Measurements from ENCODE around the gene CDON. TPM values are rescaled to one million over a fixed set of nuclear protein-coding genes. Genes with fewer than 3 reads are reported as not detected.

Gene CDON, protein sequence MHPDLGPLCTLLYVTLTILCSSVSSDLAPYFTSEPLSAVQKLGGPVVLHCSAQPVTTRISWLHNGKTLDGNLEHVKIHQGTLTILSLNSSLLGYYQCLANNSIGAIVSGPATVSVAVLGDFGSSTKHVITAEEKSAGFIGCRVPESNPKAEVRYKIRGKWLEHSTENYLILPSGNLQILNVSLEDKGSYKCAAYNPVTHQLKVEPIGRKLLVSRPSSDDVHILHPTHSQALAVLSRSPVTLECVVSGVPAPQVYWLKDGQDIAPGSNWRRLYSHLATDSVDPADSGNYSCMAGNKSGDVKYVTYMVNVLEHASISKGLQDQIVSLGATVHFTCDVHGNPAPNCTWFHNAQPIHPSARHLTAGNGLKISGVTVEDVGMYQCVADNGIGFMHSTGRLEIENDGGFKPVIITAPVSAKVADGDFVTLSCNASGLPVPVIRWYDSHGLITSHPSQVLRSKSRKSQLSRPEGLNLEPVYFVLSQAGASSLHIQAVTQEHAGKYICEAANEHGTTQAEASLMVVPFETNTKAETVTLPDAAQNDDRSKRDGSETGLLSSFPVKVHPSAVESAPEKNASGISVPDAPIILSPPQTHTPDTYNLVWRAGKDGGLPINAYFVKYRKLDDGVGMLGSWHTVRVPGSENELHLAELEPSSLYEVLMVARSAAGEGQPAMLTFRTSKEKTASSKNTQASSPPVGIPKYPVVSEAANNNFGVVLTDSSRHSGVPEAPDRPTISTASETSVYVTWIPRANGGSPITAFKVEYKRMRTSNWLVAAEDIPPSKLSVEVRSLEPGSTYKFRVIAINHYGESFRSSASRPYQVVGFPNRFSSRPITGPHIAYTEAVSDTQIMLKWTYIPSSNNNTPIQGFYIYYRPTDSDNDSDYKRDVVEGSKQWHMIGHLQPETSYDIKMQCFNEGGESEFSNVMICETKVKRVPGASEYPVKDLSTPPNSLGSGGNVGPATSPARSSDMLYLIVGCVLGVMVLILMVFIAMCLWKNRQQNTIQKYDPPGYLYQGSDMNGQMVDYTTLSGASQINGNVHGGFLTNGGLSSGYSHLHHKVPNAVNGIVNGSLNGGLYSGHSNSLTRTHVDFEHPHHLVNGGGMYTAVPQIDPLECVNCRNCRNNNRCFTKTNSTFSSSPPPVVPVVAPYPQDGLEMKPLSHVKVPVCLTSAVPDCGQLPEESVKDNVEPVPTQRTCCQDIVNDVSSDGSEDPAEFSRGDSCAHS (N-terminal part only)
- polyA plus RNA-seq (2011; rRNA removed): 5.6 and 7.8 TPM in 2 replicates
- 1.2 and 1.6 TPM in 2 replicates for polyA plus RNA-seq (2012; cell fraction: cytosol; rRNA removed)
- 1.7 and 2.8 TPM in 2 replicates for polyA plus RNA-seq (2012; cell fraction: nucleus; rRNA removed)
- 1.3 to 1.9 TPM (median 1.7 TPM) in 3 replicates for polyA plus RNA-seq (2017; fragmentation: RNase III; extraction: RNeasy Plus Mini Kit Qiagen cat#74134 plus additional on column Dnase treatment)
- polyA minus RNA-seq (2011; rRNA and poly(A)+ RNA removed): 9.6 and 12.2 TPM in 2 replicates

DNA sequence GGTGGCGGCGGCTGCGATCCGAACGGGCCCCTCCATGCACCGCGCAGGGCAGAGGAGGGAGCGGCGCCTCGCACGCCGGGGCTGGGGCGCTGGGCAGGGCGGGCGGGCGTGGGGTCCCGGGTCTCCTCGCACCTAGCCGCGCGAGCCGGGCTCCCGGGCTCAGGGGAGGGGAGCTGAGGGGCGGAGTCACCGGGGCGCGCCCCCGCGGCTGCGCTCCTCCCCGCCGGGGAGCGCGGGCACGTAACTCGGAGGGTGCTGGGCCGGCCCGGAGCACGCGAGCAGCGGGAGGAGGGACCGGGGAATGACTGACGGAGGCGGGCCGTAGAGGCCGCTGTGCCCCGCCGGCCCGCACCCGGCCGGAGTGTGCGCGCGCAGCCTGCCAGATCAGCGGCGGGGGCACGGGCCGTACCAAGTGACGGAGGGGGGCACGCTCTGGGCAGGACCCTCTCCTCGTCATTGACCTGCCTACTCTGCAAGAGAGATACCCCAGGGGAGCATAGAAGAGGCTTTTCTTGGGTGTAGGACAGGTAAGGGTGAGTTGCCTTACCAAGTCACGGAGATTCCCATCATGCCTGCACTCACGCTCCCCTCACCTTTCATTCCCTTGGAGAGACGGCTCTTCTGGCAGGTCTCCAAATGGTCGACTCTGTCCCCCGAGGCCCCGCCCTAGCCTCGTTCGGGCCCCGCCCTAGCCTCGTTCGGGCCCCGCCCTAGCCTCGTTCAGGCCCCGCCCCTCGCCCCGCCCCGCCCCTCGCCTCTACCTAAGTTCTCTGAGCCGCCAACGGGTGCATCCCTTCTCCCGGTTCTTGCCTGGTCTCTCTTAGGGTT, at the start of gene CDON:
CDON (minus strand) TSS at position 188 of the 828 bp plus-strand sequence. CDS start 39,390 bp downstream, outside the sequence.
- FAIRE-seq (no peak), DNase-seq (ENCODE audit: low read depth in 1 of 2, low spot score in 1 of 2) (peak; percentile 90 to 95), ATAC-seq (peak; percentile 92 to 96)
- Histone ChIP-seq H3K9me3 (no peaks in the 10 kb centered on the region), H3K4me1 (peaks cover 16% of the 10 kb centered on the region), H3K4me2 (peak within 1 kb of the TSS; percentile 100), H3K4me3 (peak within 1 kb of the TSS; percentile 87), H3K27ac (peak within 1 kb of the TSS; percentile 92)
- ChIA-PET CTCF (interaction anchor here (1.2 to 2.7 kb wide), 8 partner anchors 16 to 139 kb away, joined by 3 to 26 read pairs (median 6); no protein-coding TSS in a partner anchor), POLR2A (interaction anchor here (0.6 kb wide), 1 partner anchor 136 kb away, joined by 4 read pairs; no protein-coding TSS in a partner anchor)
- WGBS (ENCODE audit: missing lambda C conversion rate): 0% methylated on average over 7 of the region's 82 CpGs
- TF ChIP-seq, protein P1, sequence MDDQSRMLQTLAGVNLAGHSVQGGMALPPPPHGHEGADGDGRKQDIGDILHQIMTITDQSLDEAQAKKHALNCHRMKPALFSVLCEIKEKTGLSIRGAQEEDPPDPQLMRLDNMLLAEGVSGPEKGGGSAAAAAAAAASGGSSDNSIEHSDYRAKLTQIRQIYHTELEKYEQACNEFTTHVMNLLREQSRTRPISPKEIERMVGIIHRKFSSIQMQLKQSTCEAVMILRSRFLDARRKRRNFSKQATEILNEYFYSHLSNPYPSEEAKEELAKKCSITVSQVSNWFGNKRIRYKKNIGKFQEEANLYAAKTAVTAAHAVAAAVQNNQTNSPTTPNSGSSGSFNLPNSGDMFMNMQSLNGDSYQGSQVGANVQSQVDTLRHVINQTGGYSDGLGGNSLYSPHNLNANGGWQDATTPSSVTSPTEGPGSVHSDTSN (IDR thresholded peaks at IDR 0.05): no peak
- TF ChIP-seq RAD21 (conservative IDR thresholded peaks at IDR 0.05 in 1 of 2, IDR thresholded peaks at IDR 0.05 in 1 of 2) (0 out of 5 replicates have a peak, but pooled peaks of 1 of the 2 experiments have one; percentile 12), JUN (IDR thresholded peaks at IDR 0.05) (peak in 1 of 2 experiments; percentile 38; a peak in 1 of 5 replicates), BHLHE40 (IDR thresholded peaks at IDR 0.05; ENCODE audit: low read depth, low read length) (peak; percentile 65), GATA3 (IDR thresholded peaks at IDR 0.05; ENCODE audit: borderline replicate concordance) (peak; percentile 80), CBX2 (IDR thresholded peaks at IDR 0.05; ENCODE audit: borderline replicate concordance, low read depth) (no peak)
- TF ChIP-seq, protein P2, sequence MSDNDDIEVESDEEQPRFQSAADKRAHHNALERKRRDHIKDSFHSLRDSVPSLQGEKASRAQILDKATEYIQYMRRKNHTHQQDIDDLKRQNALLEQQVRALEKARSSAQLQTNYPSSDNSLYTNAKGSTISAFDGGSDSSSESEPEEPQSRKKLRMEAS (IDR thresholded peaks at IDR 0.05): peak; percentile 53; the same call in 1 of the 2 replicates
- TF ChIP-seq, protein P3, sequence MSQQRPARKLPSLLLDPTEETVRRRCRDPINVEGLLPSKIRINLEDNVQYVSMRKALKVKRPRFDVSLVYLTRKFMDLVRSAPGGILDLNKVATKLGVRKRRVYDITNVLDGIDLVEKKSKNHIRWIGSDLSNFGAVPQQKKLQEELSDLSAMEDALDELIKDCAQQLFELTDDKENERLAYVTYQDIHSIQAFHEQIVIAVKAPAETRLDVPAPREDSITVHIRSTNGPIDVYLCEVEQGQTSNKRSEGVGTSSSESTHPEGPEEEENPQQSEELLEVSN (IDR thresholded peaks at IDR 0.05; ENCODE audit: borderline replicate concordance, low read depth): 0 out of 2 replicates have a peak, but pooled peaks have one; percentile 24

DNA sequence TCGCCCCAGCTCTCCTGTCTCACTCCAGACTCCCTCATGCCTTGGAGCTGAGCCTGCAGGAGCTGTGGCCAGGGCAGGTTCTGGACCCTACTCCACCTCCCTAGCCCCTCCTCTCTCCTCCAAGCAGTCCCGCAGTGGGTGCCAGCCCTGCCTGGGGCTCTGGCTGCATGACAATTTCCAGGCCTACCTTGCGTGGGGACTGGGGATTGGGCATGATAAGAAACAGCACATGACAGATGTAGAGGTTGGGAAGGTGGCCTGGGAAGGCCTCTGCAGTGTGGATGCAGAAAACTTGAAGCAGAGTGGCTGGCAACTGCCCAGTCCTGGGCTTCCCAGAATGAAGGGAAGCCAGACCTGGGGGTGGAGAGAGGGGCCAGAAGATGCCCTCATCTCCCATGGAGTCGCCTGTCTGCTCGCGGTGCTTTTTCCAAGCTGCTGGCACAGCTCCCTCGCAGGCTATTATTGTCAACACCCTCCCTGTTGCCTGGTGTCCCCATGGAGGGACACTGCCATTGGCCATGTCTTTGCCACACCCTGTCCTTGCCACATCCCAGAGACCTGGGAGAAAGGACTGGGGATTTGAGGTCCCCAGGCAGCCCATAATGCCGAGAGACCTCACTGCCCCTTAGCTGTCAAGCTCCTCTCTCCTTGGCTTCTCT, 48.9 kb upstream of the CDON start:
- DNase-seq (ENCODE audit: low read depth in 1 of 2, low spot score in 1 of 2) (no peak), FAIRE-seq (no peak), ATAC-seq (no peak)
- H3K9me3 ChIP-seq: no peaks in the 10 kb centered on the region
- TF ChIP-seq NPAS2 (CRISPR knock-in tag; IDR thresholded peaks at IDR 0.05; ENCODE audit: borderline replicate concordance) (no peak), CEBPB (IDR thresholded peaks at IDR 0.05) (no peak), EHF (CRISPR knock-in tag; IDR thresholded peaks at IDR 0.05) (no peak), BHLHE40 (IDR thresholded peaks at IDR 0.05; ENCODE audit: low read depth, low read length) (no peak), RAD21 (conservative IDR thresholded peaks at IDR 0.05 in 1 of 2, IDR thresholded peaks at IDR 0.05 in 1 of 2) (no peak), FOSB (CRISPR knock-in tag; IDR thresholded peaks at IDR 0.05) (no peak), ZSCAN20 (CRISPR knock-in tag; IDR thresholded peaks at IDR 0.05) (no peak), KDM1A (IDR thresholded peaks at IDR 0.05; ENCODE audit: low read depth) (no peak), CBX2 (IDR thresholded peaks at IDR 0.05; ENCODE audit: borderline replicate concordance, low read depth) (no peak), SMC3 (IDR thresholded peaks at IDR 0.05) (no peak), POLR2AphosphoS2 (conservative IDR thresholded peaks at IDR 0.05; ENCODE audit: low read length) (no peak), ZC3H11A (IDR thresholded peaks at IDR 0.05) (no peak), EP300 (IDR thresholded peaks at IDR 0.05) (no peak), HEYL (CRISPR knock-in tag; IDR thresholded peaks at IDR 0.05) (no peak)
- TF ChIP-seq, protein P4, sequence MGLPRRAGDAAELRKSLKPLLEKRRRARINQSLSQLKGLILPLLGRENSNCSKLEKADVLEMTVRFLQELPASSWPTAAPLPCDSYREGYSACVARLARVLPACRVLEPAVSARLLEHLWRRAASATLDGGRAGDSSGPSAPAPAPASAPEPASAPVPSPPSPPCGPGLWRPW (IDR thresholded peaks at IDR 0.05): no peak
- no peak overlapping the region for H3K27ac ChIP-seq
- no peak overlapping the region for H3K4me2 ChIP-seq
- POLR2A ChIA-PET: no interaction called here
- H3K4me1 ChIP-seq: peaks cover 36% of the 10 kb centered on the region
- WGBS (ENCODE audit: missing lambda C conversion rate): 90% methylated on average over 6 of the region's 8 CpGs
- CTCF ChIA-PET: interaction anchor here (1.0 kb wide), 1 partner anchor 20 kb away, joined by 3 read pairs; no protein-coding TSS in a partner anchor
- no peak overlapping the region for H3K4me3 ChIP-seq
